ENCODE measurements around the gene PCDHB9. TPM values are rescaled to one million over a fixed set of nuclear protein-coding genes. Genes with fewer than 3 reads are reported as not detected.
"Not testable (repeated sequence)": the region's sequence is repeated elsewhere in the genome, so short reads cannot be mapped to it uniquely, and the experiment has no call there.

Gene PCDHB9
- total RNA-seq, 1 donor from 2014 or later: 1.9 TPM

DNA sequence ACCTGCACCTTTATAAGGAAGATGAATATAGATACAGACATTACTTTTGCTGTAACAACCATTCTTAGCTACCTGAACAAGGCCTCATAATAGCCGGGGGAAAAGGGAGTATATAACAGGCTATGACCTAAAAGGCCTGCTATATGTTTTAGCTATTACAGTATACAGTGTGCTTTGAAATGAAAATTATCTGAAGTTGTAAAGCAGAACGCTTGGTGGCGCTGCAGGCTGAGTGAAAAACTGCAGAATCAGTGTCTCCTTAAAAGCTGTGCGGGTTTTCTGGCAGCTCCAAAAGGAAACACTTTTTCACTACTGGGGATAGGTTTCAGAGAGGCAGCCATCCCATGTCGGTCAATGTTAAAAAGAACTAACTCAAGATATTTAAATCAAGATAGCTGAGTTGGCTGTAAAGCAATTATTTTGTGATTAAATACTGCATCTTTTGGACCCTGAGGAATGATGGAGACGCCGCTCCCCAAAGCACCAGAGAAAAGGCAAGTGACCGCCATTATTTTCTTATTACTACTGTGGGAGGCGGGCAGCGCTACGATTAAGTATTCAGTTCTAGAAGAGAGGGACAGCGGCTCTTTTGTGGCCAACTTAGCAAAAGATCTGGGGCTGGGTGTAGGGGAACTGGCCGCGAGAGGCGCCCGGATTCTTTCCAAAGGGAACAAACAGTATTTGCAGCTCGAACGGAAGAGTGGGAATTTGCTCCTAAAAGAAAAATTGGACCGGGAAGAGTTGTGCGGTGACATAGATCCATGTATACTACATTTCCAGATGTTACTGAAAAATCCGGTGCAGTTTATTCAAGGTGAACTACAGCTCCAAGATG, 31.2 kb upstream of the PCDHB9 start:
- H3K27me3 ChIP-seq: no peaks in the 10 kb centered on the region
- no peak for DNase-seq (ENCODE audit: low spot score in 2 of 2)
- H3K9me3 ChIP-seq: peaks cover 46 to 92% of the 10 kb centered on the region in 2 donors
- no peak overlapping the region for H3K4me3 ChIP-seq
- TF ChIP-seq, protein P1, sequence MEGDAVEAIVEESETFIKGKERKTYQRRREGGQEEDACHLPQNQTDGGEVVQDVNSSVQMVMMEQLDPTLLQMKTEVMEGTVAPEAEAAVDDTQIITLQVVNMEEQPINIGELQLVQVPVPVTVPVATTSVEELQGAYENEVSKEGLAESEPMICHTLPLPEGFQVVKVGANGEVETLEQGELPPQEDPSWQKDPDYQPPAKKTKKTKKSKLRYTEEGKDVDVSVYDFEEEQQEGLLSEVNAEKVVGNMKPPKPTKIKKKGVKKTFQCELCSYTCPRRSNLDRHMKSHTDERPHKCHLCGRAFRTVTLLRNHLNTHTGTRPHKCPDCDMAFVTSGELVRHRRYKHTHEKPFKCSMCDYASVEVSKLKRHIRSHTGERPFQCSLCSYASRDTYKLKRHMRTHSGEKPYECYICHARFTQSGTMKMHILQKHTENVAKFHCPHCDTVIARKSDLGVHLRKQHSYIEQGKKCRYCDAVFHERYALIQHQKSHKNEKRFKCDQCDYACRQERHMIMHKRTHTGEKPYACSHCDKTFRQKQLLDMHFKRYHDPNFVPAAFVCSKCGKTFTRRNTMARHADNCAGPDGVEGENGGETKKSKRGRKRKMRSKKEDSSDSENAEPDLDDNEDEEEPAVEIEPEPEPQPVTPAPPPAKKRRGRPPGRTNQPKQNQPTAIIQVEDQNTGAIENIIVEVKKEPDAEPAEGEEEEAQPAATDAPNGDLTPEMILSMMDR (IDR thresholded peaks at IDR 0.05): no peak
- no peaks in the 10 kb centered on the region for H3K36me3 ChIP-seq
- no peaks in the 10 kb centered on the region for H3K4me1 ChIP-seq
- intact Hi-C loops (cut with DNase I): no loop called here
- H3K27ac ChIP-seq: no peak overlapping the region

DNA sequence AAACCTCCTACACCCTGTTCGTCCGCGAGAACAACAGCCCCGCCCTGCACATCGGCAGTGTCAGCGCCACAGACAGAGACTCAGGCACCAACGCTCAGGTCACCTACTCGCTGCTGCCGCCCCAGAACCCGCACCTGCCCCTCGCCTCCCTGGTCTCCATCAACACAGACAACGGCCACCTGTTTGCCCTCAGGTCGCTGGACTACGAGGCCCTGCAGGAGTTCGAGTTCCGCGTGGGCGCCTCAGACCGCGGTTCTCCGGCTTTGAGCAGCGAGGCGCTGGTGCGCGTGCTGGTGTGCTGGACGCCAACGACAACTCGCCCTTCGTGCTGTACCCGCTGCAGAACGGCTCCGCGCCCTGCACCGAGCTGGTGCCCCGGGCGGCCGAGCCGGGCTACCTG, 29.6 kb upstream of the PCDHB9 start:
- H3K27ac ChIP-seq; H3K27me3 ChIP-seq; H3K4me3 ChIP-seq; H3K4me1 ChIP-seq; H3K36me3 ChIP-seq; DNase-seq (ENCODE audit: low spot score in 2 of 2); intact Hi-C loops (cut with DNase I): not testable (repeated sequence)
- H3K9me3 ChIP-seq: peaks cover 39 to 84% of the 10 kb centered on the region in 2 donors

DNA sequence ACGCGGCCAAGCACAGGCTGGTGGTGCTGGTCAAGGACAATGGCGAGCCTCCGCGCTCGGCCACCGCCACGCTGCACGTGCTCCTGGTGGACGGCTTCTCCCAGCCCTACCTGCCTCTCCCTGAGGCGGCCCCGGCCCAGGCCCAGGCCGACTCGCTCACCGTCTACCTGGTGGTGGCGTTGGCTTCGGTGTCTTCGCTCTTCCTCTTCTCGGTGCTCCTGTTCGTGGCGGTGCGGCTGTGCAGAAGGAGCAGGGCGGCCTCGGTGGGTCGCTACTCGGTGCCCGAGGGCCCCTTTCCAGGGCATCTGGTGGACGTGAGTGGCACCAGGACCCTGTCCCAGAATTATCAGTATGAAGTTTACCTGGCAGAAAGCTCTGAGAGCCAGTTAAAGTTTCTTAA, 29.1 kb upstream of the PCDHB9 start:
- not testable (repeated sequence) for DNase-seq (ENCODE audit: low spot score in 2 of 2)
- peaks cover 36 to 86% of the 10 kb centered on the region in 2 donors for H3K9me3 ChIP-seq

DNA sequence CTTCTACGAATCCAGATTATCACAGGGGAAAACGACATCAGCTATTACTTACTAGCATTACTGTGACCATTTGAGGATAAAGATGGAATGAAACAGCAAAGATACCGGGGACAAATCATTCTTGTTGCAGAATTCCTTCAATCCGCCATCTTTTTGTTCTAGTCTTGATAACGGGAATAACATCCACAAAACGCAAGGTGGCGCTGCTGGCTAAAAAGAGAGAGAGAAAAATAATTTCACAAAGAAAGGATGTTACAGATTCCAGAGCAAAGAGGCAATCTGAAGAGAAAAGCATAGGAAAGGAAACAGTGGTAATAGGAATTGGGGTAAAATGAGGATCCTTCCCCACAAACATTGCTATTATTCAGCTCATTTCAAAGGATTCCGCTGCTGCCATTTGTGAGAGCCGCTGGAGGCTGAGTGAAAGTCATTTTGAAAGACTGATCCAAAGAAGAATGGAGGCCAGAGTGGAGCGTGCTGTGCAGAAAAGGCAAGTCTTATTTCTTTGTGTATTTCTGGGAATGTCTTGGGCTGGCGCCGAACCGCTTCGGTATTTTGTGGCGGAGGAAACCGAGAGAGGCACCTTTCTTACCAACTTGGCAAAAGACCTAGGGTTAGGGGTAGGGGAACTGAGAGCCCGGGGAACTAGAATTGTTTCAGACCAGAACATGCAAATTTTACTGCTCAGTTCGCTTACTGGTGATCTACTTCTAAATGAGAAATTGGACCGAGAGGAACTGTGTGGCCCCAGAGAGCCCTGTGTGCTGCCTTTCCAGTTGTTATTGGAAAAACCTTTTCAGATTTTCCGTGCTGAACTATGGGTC, 14.4 kb upstream of the PCDHB9 start, which contains the start of gene PCDHB7:
PCDHB7 (plus strand) TSS at position 264 of the 824 bp plus-strand sequence; CDS start at position 456, 192 bp downstream.
- Histone ChIP-seq H3K4me3 (peak within 1 kb of the TSS; percentile 11 to 20), H3K27me3 (no peaks in the 10 kb centered on the region), H3K36me3 (no peaks in the 10 kb centered on the region), H3K27ac (no peak within 1 kb of the TSS), H3K4me1 (no peaks in the 10 kb centered on the region), H3K9me3 (peaks cover 8 to 75% of the 10 kb centered on the region in 2 donors)
- intact Hi-C loops (cut with DNase I): no loop called here
- TF ChIP-seq, protein P1 (IDR thresholded peaks at IDR 0.05): peak in 2 of 3 experiments; percentile 26 to 41
- no peak for DNase-seq (ENCODE audit: low spot score in 2 of 2)

More for the DNA sequence above, 29.1 kb upstream of the PCDHB9 start:
- H3K4me3 ChIP-seq; H3K27me3 ChIP-seq; intact Hi-C loops (cut with DNase I); H3K27ac ChIP-seq; H3K36me3 ChIP-seq; H3K4me1 ChIP-seq: not testable (repeated sequence)

DNA sequence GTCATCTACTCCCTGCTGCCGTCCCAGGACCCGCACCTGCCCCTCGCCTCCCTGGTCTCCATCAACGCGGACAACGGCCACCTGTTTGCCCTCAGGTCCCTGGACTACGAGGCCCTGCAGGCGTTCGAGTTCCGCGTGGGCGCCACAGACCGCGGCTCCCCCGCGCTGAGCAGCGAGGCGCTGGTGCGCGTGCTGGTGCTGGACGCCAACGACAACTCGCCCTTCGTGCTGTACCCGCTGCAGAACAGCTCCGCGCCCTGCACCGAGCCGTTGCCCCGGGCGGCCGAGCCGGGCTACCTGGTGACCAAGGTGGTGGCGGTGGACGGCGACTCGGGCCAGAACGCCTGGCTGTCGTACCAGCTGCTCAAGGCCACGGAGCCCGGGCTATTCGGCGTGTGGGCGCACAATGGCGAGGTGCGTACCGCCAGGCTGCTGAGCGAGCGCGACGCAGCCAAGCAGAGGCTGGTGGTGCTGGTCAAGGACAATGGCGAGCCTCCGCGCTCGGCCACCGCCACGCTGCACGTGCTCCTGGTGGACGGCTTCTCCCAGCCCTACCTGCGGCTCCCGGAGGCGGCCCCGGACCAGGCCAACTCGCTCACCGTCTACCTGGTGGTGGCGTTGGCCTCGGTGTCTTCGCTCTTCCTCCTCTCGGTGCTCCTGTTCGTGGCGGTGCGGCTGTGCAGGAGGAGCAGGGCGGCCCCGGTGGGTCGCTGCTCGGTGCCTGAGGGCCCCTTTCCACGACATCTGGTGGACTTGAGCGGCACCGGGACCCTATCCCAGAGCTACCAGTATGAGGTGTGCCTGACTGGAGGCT, 12.5 kb upstream of the PCDHB9 start:
- H3K4me3 ChIP-seq; H3K27me3 ChIP-seq; intact Hi-C loops (cut with DNase I); H3K4me1 ChIP-seq; DNase-seq (ENCODE audit: low spot score in 2 of 2); H3K27ac ChIP-seq; H3K36me3 ChIP-seq: not testable (repeated sequence)
- H3K9me3 ChIP-seq: peaks cover 17 to 82% of the 10 kb centered on the region in 2 donors

DNA sequence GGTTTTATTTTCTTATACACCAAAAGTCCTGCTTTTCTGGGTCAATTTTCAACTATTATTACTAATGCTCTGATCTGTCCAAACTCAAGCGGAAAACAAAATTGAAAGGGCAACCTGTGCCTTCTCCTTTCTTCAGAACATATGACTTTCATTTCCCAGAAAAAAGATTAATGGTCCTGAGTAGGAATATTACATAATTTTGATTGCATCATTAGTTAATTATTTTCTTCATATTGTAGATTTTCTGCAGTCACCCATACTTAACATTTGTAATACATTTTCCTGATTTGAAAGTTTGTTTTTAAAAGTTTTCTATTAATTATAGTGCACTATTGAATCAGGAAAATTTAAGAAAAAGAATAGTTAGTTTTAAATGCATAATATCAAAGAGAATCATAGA, 11.0 kb upstream of the PCDHB9 start:
- TF ChIP-seq, protein P1 (IDR thresholded peaks at IDR 0.05): no peak
- H3K36me3 ChIP-seq: no peaks in the 10 kb centered on the region
- no peaks in the 10 kb centered on the region for H3K4me1 ChIP-seq
- peaks cover 17 to 76% of the 10 kb centered on the region in 2 donors for H3K9me3 ChIP-seq
- no peak overlapping the region for H3K27ac ChIP-seq
- H3K4me3 ChIP-seq: no peak overlapping the region
- H3K27me3 ChIP-seq: no peaks in the 10 kb centered on the region
- intact Hi-C loops (cut with DNase I): no loop called here
- DNase-seq (ENCODE audit: low spot score in 2 of 2): no peak

DNA sequence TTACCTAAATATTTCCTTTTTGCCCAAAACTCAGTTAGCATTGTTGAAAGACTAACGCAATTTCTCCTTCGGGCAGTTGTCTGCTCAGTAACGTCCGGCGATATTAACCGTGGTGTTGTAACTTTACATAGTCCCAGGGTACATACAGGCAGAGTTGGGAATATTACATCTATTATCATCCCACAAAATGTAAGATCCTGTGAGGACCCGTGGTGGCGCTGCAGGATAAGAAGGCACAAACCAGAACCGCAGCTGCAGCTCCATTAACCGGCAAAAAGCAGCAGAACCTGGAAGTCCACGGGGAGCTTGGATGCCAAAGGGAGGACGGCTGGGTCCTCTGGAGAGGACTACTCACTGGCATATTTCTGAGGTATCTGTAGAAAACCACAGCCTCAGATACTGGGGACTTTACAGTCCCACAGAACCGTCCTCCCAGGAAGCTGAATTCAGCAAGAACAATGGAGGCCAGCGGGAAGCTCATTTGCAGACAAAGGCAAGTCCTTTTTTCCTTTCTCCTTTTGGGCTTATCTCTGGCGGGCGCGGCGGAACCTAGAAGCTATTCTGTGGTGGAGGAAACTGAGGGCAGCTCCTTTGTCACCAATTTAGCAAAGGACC, 9.3 kb upstream of the PCDHB9 start, which contains the start of gene PCDHB8:
PCDHB8 (plus strand) TSS at position 214 of the 615 bp plus-strand sequence; CDS start at position 459, 245 bp downstream.
- H3K27me3 ChIP-seq; intact Hi-C loops (cut with DNase I); H3K27ac ChIP-seq; H3K4me3 ChIP-seq; H3K4me1 ChIP-seq; DNase-seq (ENCODE audit: low spot score in 2 of 2); H3K36me3 ChIP-seq: not testable (repeated sequence)
- H3K9me3 ChIP-seq: peaks cover 17 to 77% of the 10 kb centered on the region in 2 donors

DNA sequence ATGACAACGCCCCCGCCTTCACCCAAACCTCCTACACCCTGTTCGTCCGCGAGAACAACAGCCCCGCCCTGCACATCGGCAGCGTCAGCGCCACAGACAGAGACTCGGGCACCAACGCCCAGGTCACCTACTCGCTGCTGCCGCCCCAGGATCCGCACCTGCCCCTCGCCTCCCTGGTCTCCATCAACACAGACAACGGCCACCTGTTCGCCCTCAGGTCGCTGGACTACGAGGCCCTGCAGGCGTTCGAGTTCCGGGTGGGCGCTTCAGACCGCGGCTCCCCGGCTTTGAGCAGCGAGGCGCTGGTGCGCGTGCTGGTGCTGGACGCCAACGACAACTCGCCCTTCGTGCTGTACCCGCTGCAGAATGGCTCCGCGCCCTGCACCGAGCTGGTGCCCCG, 7.6 kb upstream of the PCDHB9 start:
- H3K4me1 ChIP-seq; H3K27me3 ChIP-seq; H3K27ac ChIP-seq; H3K36me3 ChIP-seq; DNase-seq (ENCODE audit: low spot score in 2 of 2); intact Hi-C loops (cut with DNase I): not testable (repeated sequence)
- Histone ChIP-seq H3K4me3 (peak overlapping the region in 1 of 2 donors; percentile 8), H3K9me3 (peaks cover 27 to 75% of the 10 kb centered on the region in 2 donors)

DNA sequence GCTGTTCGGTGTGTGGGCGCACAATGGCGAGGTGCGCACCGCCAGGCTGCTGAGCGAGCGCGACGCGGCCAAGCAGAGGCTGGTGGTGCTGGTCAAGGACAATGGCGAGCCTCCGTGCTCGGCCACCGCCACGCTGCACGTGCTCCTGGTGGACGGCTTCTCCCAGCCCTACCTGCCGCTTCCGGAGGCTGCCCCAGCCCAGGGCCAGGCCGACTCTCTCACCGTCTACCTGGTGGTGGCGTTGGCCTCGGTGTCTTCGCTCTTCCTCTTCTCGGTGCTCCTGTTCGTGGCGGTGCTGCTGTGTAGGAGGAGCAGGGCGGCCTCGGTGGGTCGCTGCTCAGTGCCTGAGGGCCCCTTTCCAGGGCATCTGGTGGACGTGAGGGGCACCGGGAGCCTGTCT, 7.1 kb upstream of the PCDHB9 start:
- H3K36me3 ChIP-seq; DNase-seq (ENCODE audit: low spot score in 2 of 2); H3K4me1 ChIP-seq; H3K27me3 ChIP-seq; H3K4me3 ChIP-seq; H3K27ac ChIP-seq; intact Hi-C loops (cut with DNase I): not testable (repeated sequence)
- peaks cover 27 to 75% of the 10 kb centered on the region in 2 donors for H3K9me3 ChIP-seq

All from ascending aorta (tissue), 2 donors.